ENCODE measurements around the gene ADAM11. TPM values are rescaled to one million over a fixed set of nuclear protein-coding genes. Genes with fewer than 3 reads are reported as not detected.
A peak's percentile ranks its signal among the peaks of the same experiment; 100 is the strongest.

Gene ADAM11
- polyA plus RNA-seq, 10 donors: 1.4 to 3.6 (median 1.7) TPM

- no peak for DNase-seq
Measured at GRCh38 chr17:44757045-44757917, 1.5 kb upstream of the ADAM11 start.

DNA sequence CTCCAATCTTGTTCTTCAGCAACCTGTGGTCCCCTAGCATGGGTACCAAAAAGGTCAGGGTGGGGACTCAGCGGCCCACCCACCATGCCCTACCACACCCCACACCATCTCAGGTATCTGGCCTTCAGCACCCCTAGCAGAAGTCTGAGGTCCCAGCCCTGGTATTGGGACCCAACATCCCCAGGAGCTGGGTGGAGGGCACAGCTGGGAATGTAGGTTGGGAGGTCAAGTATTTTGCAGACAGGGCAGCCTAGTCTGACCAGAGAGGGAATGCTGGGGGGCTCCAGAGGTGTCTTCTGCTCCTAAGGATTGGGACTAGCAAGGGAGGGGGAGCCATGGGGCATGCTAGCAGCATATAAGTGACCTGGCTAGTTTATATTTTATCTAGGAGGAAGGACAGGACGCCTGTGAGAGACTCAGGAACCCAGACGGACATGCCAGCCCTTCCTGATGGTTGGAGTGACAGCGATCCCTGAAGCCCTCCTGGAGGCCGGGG is 822 bp upstream of the ADAM11 start:
- DNase-seq: no peak

GRCh38 chr17:44759086-44759915 is 513 bp downstream of the ADAM11 start:
- no peak for DNase-seq

DNA sequence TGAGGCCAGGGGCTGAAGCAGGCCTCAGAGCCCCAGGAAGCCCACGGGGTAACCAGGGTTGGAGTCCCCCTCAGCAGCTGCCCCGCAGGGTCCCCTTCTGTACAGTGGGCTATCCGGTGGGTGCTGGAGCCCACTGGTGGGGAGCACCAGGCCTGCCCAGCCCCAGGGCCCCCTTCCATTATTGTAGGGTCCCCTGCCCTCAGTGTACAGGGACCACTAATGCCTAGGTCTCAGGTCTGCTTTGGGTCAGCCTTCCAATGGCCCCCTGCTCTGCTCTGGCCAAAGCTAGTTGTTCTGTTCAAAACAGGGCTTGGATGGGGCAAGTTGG is 1.1 kb downstream of the ADAM11 start:
- DNase-seq: no peak

DNA sequence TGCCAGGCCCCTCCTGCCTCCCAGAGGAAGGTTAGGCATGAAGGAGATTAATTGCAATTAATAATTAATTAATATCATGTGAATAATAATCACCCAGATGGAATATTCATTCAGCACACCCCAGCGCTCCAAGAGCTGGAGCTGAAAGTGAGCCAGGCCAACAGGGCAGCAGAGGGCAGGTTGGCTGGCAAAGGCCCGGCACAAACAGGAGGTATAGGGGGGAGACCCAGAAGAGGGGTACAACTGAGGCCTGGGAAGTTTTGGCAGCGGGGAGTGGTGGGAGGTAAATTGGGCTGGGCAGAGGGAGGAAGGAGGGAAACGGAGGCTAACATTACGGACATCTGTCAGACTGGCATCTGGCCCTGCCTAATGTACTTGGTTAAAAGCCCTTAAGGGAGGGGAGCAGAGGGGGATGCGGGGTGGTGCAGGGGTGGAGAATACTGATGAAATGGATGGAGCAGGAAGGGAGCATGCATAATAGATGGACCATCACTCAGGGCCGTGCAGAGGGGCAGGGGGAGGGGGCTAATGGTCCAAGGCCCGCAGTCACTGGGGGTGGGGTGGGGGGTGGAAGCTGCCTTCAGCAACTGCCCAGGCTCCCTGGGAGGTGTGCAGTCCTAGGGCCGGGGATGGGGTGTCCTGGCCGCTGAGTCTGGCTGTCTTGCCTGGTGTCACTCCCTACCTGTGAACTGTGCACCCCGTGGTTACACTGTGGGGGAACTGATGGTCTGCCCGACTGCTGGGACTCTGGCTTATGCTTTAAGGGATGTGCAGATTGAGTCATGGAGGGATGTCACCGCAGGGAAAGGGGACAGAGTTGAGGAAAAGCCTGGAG is 1.9 kb downstream of the ADAM11 start:
- DNase-seq: no peak

- DNase-seq: no peak
Measured at GRCh38 chr17:44761932-44762810, 3.4 kb downstream of the ADAM11 start.

- no peak for DNase-seq
Measured at GRCh38 chr17:44763170-44763569, 4.4 kb downstream of the ADAM11 start.

DNA sequence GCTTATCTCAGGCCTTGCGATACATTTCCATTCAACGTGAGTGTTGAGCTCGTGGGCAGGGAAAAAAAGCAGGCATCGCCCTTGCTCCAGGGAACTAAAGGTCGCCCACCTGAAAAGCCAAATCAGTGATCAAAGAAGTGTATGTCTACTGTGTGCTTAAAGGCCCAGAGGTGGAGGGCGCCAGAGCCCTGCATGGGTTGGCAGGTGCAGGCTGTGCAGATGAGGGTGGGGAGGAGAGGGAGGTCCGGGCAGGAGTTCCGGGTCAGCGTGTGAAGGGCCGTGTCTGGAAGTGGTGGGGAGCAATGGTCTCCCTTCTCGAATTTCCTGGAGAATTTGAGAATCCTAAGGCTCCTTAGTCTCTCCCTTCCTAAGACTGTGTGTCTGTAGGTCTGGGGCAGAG is 7.2 kb downstream of the ADAM11 start:
- DNase-seq: no peak

GRCh38 chr17:44766409-44767038 is 7.7 kb downstream of the ADAM11 start:
- DNase-seq: no peak

GRCh38 chr17:44767493-44767892 is 8.7 kb downstream of the ADAM11 start:
- peak in 1 of 3 donors; percentile 3 for DNase-seq

- no peak for DNase-seq
Measured at GRCh38 chr17:44768505-44769142, 9.8 kb downstream of the ADAM11 start.

- no peak for DNase-seq
Measured at GRCh38 chr17:44769230-44769629, 10.4 kb downstream of the ADAM11 start.

GRCh38 chr17:44769647-44770084 is 10.9 kb downstream of the ADAM11 start:
- no peak for DNase-seq

DNA sequence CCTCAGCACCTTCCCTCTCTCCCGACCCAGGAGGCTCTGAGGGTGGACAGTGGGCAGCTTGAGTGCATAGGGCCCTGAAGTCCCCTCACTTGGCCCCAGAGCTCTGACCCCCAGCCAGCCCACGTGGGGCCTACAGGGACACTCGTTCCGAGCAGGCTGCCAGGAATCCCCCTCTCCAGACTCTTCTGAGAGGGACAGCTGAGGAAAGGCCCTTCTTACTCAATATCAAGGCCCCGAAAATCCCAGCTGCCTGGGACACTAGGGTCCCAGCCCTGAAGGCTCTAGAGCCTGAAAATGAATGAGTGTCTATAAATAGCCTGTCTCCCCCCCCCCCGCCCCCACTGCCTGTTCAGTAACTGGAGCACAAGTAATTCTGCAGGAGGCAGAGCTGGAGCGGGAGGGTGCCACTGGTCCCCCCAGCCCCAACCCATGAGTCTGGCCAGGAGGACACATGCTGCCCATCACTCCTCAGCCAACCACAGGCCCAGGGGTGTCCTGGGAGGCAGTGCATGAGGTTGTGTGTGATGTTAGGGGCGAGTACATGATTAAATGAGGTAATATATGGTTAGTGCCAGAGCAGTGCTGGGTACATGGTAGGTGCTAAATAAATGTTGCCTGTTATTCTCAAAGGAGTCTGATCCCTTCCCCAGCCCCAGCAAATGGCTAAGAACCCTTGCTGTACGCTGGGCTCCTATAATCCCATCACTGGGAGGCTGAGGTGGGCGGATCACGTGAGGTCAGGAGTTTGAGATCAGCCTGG is 11.6 kb downstream of the ADAM11 start:
- no peak for DNase-seq

DNA sequence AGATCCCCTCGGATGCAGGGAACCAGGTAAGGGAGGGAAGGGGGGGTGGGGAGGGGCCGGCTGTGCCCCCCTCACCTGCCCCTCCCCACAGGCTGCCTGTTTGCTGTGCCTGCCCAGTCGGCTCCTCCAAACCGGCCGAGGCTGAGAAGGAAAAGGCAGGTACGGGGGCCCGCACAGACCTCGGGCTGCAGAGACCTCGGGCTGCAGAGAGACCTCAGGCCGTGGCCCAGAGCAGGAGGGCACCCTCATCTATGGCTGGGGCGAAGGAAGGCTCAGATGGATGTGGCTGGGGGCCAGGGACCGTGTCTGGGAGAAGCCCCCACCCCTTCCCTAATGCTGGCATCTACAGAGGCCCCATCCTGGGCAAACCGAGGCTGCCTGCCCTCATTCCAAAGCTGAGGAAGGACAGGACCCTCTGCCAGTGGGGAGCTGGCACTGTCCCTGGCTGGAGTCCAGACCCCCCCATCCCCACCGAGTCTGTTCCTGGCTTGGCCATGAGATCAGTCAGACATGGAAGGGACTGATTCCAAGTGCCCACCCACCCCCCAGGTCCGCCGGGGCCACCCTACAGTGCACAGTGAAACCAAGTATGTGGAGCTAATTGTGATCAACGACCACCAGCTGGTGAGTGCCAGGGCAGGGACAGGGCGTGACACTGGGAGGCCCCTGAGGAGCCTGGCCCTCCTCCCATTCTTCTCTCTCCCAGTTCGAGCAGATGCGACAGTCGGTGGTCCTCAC is 13.7 kb downstream of the ADAM11 start:
- no peak for DNase-seq

- no peak for DNase-seq
Measured at GRCh38 chr17:44773140-44773539, 14.4 kb downstream of the ADAM11 start.

DNA sequence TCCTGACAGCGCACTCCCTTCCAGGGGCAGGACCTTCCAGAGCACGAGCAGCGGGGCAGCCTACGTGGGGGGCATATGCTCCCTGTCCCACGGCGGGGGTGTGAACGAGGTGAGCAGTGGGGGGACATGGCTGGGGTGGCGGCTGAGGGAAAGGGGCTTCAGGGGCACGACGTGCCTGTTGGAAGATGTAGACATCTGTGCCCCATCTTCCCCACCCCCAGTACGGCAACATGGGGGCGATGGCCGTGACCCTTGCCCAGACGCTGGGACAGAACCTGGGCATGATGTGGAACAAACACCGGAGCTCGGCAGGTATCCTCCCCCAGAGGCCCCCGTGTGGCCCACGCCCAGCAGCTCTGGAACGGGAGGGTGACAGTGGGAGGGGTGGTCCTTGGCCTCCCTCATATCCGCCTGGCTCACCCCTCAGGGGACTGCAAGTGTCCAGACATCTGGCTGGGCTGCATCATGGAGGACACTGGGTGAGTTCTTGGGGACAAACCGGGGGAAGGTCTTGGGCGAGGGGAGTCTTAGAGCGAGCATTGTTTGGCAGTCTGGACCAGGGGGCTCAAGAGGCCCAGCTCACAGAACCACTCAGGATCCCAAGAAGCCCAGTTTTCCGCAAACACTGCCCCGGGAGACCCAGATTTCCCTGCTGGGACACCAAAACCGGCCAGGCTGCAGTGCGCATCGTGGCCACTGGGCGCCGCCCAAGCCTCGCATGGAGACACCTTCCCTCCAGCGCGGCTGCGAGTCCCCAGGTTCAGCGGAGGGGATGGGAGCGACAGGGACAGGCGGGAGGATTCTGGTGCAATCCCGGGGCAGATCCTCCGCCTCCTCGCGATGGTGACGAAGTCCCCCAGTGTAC is 15.7 kb downstream of the ADAM11 start:
- peak; percentile 68 to 91 (median 81) for DNase-seq

Data from muscle of back (tissue), 11 donors.